ENCODE data around the gene TFAP2C. TPM values are rescaled to one million over a fixed set of nuclear protein-coding genes. Genes with fewer than 3 reads are reported as not detected.
"Not testable (repeated sequence)": the region's sequence is repeated elsewhere in the genome, so short reads cannot be mapped to it uniquely, and the experiment has no call there.

TFAP2C gene
- total RNA-seq, 4 donors from 2014 or later = 0.16 to 4.1 (median 2.2) TPM

DNA sequence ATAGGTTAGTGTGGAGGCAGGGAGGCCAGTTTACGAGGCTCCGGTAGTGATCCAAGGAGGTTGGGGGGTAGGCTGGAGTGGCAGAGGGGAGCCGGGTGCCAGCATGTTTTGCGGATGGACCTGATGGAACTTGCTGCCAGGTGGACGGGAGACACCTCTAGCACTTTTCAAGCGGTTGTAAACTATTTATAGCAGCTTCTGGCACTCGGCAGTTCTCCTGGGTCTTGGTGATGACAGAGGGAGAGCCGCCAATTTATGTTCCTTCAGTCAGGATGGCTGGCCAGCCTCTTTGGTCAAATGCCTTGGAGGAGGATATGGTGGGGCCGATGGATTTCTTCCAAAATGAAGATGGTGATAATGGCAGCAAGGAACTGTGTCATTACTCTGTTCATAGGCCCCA lies 28.8 kb downstream of the TFAP2C start:
- TF ChIP-seq POLR2AphosphoS5 (IDR thresholded peaks at IDR 0.05) = no peak
- TF ChIP-seq, protein P1, sequence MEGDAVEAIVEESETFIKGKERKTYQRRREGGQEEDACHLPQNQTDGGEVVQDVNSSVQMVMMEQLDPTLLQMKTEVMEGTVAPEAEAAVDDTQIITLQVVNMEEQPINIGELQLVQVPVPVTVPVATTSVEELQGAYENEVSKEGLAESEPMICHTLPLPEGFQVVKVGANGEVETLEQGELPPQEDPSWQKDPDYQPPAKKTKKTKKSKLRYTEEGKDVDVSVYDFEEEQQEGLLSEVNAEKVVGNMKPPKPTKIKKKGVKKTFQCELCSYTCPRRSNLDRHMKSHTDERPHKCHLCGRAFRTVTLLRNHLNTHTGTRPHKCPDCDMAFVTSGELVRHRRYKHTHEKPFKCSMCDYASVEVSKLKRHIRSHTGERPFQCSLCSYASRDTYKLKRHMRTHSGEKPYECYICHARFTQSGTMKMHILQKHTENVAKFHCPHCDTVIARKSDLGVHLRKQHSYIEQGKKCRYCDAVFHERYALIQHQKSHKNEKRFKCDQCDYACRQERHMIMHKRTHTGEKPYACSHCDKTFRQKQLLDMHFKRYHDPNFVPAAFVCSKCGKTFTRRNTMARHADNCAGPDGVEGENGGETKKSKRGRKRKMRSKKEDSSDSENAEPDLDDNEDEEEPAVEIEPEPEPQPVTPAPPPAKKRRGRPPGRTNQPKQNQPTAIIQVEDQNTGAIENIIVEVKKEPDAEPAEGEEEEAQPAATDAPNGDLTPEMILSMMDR (IDR thresholded peaks at IDR 0.05) = no peak
- no peak for TF ChIP-seq POLR2A (IDR thresholded peaks at IDR 0.05)
- WGBS, 2 donors (ENCODE audit: low coverage in 1 of 2) = 66 to 90% methylated on average over 3 to 8 of the region's 9 CpGs
- no peak for ATAC-seq
- no peaks in the 10 kb centered on the region for H3K36me3 ChIP-seq
- H3K9me3 ChIP-seq = no peaks in the 10 kb centered on the region
- no peak overlapping the region for H3K4me3 ChIP-seq
- H3K27me3 ChIP-seq = peaks cover 34% of the 10 kb centered on the region
- H3K4me1 ChIP-seq = no peaks in the 10 kb centered on the region
- H3K27ac ChIP-seq = no peak overlapping the region

DNA sequence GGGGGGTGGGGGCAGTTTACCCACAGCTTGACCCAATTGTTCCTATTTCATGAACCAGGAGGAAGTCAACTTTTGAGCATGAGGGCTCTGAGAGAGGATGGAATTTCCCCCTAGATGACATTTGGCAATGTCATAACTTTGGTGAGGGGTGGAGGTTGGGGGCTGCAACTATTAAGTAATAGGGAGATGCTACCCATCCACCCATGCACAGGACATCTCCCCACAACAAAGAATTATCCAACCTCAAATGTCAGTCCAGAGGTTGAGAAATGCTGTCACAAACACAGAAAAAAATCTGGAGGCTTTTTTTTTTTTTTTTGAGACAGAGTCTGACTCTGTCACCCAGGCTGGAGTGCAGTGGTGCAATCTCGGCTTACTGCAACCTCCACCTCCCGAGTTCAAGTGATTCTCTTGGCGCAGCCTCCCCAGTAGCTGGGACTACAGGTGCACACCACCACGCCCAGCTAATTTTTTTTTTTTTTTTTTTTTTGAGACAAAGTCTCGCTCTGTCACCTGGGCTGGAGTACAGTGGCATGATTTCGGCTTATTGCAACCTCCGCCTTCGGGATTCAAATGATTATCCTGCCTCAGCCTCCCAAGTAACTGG lies 29.3 kb downstream of the TFAP2C start:
- H3K9me3 ChIP-seq, H3K27ac ChIP-seq, H3K36me3 ChIP-seq, H3K4me1 ChIP-seq, ATAC-seq, H3K4me3 ChIP-seq: not testable (repeated sequence)
- 80 to 90% methylated on average over 2 to 3 of the region's 8 CpGs for WGBS, 2 donors (ENCODE audit: low coverage in 1 of 2)
- peaks cover 36% of the 10 kb centered on the region for H3K27me3 ChIP-seq

DNA sequence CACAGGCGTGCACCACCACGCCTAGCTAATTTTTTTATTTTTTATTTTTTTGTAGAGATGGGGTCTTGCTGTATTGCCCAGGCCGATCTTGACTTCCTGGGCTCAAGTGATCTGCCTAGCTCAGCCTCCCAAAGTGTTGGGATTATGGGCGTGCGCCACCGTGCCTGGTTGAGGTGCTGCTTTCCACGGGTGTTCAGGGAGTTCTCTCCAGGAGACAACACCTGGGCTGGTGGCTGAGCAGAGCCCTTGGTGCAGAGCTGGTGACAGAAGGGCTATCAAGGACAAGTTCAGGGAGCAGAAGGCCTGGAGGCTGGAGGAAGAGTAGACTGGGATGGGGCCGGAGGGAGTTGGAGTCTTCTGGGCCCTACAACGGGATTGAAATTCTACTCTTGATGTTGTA lies 34.6 kb downstream of the TFAP2C start:
- Histone ChIP-seq H3K27me3 (peaks cover 34% of the 10 kb centered on the region), H3K9me3 (no peaks in the 10 kb centered on the region), H3K36me3 (no peaks in the 10 kb centered on the region), H3K27ac (no peak overlapping the region), H3K4me3 (no peak overlapping the region), H3K4me1 (no peaks in the 10 kb centered on the region)
- WGBS, 2 donors (ENCODE audit: low coverage in 1 of 2) = 80 to 92% methylated on average over 4 to 5 of the region's 9 CpGs
- no peak for ATAC-seq
- TF ChIP-seq POLR2A (IDR thresholded peaks at IDR 0.05) = no peak
- no peak for TF ChIP-seq POLR2AphosphoS5 (IDR thresholded peaks at IDR 0.05)
- TF ChIP-seq, protein P1 (IDR thresholded peaks at IDR 0.05) = no peak
- TF ChIP-seq EP300 (IDR thresholded peaks at IDR 0.05) = no peak

DNA sequence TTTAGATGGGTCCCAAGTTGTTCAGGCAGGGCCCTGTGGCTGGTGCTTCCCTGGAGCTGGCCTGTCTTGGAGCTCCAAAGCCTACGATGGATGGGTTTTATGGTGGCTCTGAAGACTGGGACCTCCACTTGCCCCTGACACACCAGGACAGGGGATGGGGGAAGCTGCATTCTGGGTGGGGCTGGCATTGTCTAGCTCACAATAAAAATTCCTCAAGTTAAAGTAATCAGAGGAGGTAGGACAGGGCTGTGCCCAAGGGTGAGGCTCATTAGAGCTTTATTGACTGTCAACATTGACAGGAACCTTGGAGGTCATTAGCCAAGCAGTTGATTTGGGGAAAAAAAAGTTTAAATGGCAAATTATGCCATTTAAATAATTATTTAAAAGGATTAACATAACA lies 35.7 kb downstream of the TFAP2C start:
- peaks cover 38% of the 10 kb centered on the region for H3K27me3 ChIP-seq
- TF ChIP-seq POLR2A (IDR thresholded peaks at IDR 0.05) = no peak
- TF ChIP-seq, protein P1 (IDR thresholded peaks at IDR 0.05) = no peak
- TF ChIP-seq POLR2AphosphoS5 (IDR thresholded peaks at IDR 0.05) = no peak
- no peak for TF ChIP-seq EP300 (IDR thresholded peaks at IDR 0.05)
- no peak overlapping the region for H3K4me3 ChIP-seq
- 83 to 86% methylated on average over 1 of the region's 1 CpG for WGBS, 2 donors (ENCODE audit: low coverage in 1 of 2)
- H3K36me3 ChIP-seq = no peaks in the 10 kb centered on the region
- H3K9me3 ChIP-seq = no peaks in the 10 kb centered on the region
- H3K4me1 ChIP-seq = no peaks in the 10 kb centered on the region
- ATAC-seq = no peak
- no peak overlapping the region for H3K27ac ChIP-seq

DNA sequence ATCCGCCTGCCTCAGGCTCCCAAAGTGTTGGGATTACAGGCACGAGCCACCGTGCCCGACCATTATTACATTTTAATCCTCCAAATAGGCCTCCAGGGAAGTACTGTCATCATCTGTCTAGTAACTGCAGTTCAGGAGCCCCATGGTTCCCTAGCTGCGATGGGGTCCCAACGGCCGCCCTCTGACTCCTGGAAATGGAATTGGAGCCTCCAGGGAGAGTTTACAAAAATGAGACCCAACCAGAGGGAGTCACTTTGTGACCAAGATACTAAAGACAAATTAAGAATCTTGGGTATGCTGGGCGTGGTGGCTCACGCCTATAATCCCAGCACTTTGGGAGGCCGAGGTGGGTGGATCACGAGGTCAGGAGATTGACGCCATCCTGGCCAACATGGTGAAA lies 36.7 kb downstream of the TFAP2C start:
- Histone ChIP-seq H3K4me1 (no peaks in the 10 kb centered on the region), H3K27me3 (peaks cover 48% of the 10 kb centered on the region), H3K9me3 (no peaks in the 10 kb centered on the region), H3K4me3 (no peak overlapping the region), H3K27ac (no peak overlapping the region), H3K36me3 (no peaks in the 10 kb centered on the region)
- TF ChIP-seq EP300 (IDR thresholded peaks at IDR 0.05) (no peak), POLR2A (IDR thresholded peaks at IDR 0.05) (no peak), POLR2AphosphoS5 (IDR thresholded peaks at IDR 0.05) (no peak)
- TF ChIP-seq, protein P1 (IDR thresholded peaks at IDR 0.05) = no peak
- no peak for ATAC-seq
- WGBS, 2 donors (ENCODE audit: low coverage in 1 of 2) = 100% methylated on average over 1 to 3 of the region's 12 CpGs
